ENCODE results near the gene DHX36. TPM values are rescaled to one million over a fixed set of nuclear protein-coding genes. Genes with fewer than 3 reads are reported as not detected.

DHX36 gene
- total RNA-seq, 2 donors from 2014 or later, result 83.0 to 93.4 TPM

- ATAC-seq, result no peak
- no peaks in the 10 kb centered on the region for H3K36me3 Mint-ChIP-seq
- no peaks in the 10 kb centered on the region for H3K9me3 Mint-ChIP-seq
- H3K27me3 Mint-ChIP-seq, result no peaks in the 10 kb centered on the region
- H3K4me3 Mint-ChIP-seq, result no peak overlapping the region
- H3K27ac Mint-ChIP-seq, result no peak overlapping the region
- H3K4me1 Mint-ChIP-seq (ENCODE audit: low read depth in 2 of 2), result no peaks in the 10 kb centered on the region
- DNase-seq (ENCODE audit: low spot score), result no peak
Observed at GRCh38 chr3:154225536-154225935, 98.8 kb downstream of the DHX36 start.

GRCh38 chr3:154224866-154225265, 99.4 kb downstream of the DHX36 start:
- Mint-ChIP-seq H3K27ac (no peak overlapping the region), H3K4me3 (no peak overlapping the region), H3K4me1 (ENCODE audit: low read depth in 2 of 2) (no peaks in the 10 kb centered on the region), H3K36me3 (no peaks in the 10 kb centered on the region), H3K9me3 (no peaks in the 10 kb centered on the region), H3K27me3 (peaks cover 5 to 7% of the 10 kb centered on the region in 2 donors)
- no peak for ATAC-seq
- DNase-seq (ENCODE audit: low spot score), result no peak

GRCh38 chr3:154224366-154224765, 99.9 kb downstream of the DHX36 start:
- ATAC-seq, result no peak
- no peak overlapping the region for H3K4me3 Mint-ChIP-seq
- no peak overlapping the region for H3K27ac Mint-ChIP-seq
- H3K9me3 Mint-ChIP-seq, result no peaks in the 10 kb centered on the region
- no peaks in the 10 kb centered on the region for H3K4me1 Mint-ChIP-seq (ENCODE audit: low read depth in 2 of 2)
- peaks cover 5 to 7% of the 10 kb centered on the region in 2 donors for H3K27me3 Mint-ChIP-seq
- no peaks in the 10 kb centered on the region for H3K36me3 Mint-ChIP-seq
- DNase-seq (ENCODE audit: low spot score), result no peak

GRCh38 chr3:154223519-154223918, 100.8 kb downstream of the DHX36 start:
- DNase-seq (ENCODE audit: low spot score) (no peak), ATAC-seq (no peak)
- H3K27me3 Mint-ChIP-seq, result peaks cover 5 to 7% of the 10 kb centered on the region in 2 donors
- no peaks in the 10 kb centered on the region for H3K9me3 Mint-ChIP-seq
- no peaks in the 10 kb centered on the region for H3K36me3 Mint-ChIP-seq
- H3K4me3 Mint-ChIP-seq, result no peak overlapping the region
- H3K4me1 Mint-ChIP-seq (ENCODE audit: low read depth in 2 of 2), result no peaks in the 10 kb centered on the region
- no peak overlapping the region for H3K27ac Mint-ChIP-seq

Other genes with a start within 250 kb of the DHX36 start
- under 1 TPM; 0.14 to 0.17 TPM for gene ARHGEF26, start 203.1 kb downstream of the DHX36 start, total RNA-seq
- not detected for gene GPR149, start 105.7 kb upstream of the DHX36 start, total RNA-seq